Ovary (tissue), 9 donors: Measurements from ENCODE around the gene DEFB131A. TPM values are rescaled to one million over a fixed set of nuclear protein-coding genes. Genes with fewer than 3 reads are reported as not detected.
"Not testable (repeated sequence)": the region's sequence is repeated elsewhere in the genome, so short reads cannot be mapped to it uniquely, and the experiment has no call there.

Experiments used
- DNase-seq, 5 donors: peaks; one replicate each; pipeline ENCODE4 v3.0.0-alpha.2; 2019 to 2020
- H3K27ac ChIP-seq, 2 donors: fragments of 200-600 bp; one replicate each; pipeline versions ENCODE4 v1.5.1 to v1.8.0; 2019 to 2022
- H3K27me3 ChIP-seq: fragments of 200-600 bp; one replicate; pipeline ENCODE4 v1.8.0; 2022
- H3K36me3 ChIP-seq: fragments of 200-600 bp; sonication (generic); one replicate; pipeline ENCODE4 v1.5.1; 2019
- H3K4me1 ChIP-seq: one replicate; pipeline ENCODE4 v1.8.1; 2013; ENCODE audit warnings: mild to moderate bottlenecking, moderate library complexity; ENCODE audit not compliant: insufficient read depth
- H3K4me3 ChIP-seq: fragments of 200-600 bp; sonication (generic); one replicate; pipeline ENCODE4 v1.5.1; 2017
- H3K9me3 ChIP-seq, 2 donors: fragments of 200-600 bp in 1 of 2; sonication (generic) in 1 of 2; one replicate each; pipeline versions ENCODE4 v1.5.1 to v1.8.1; 2013 to 2019; ENCODE audit warnings: mild to moderate bottlenecking in 1 of 2, moderate library complexity in 1 of 2
- WGBS, 3 donors: extraction: QIAGEN DNeasy Blood & Tissue Kit in 1 of 3; methylation state at CpG; one replicate each; pipeline versions ENCODE4 v1.1.5 to v1.1.7; 2013 to 2017; 5-methylcytosine and 5-hydroxymethylcytosine counted together
- intact Hi-C, 4 donors: fragments of 100-400 bp; cut with DNase I; formaldehyde crosslinking; loops; one replicate each; pipeline versions ENCODE4 v1.11.0 to v1.15.1; 2022 to 2023
- polyA plus RNA-seq, 2 donors: library from polyadenylated mRNA; stranded (reverse); fragments of 200-250 nt in 1 of 2; fragments of 350-450 nt in 1 of 2; fragmentation: Illumina TruSeq in 1 of 2; extraction: RNeasy Lipid Tissue Mini Kit (QIAGEN cat#74804) in 1 of 2; gene quantifications; one replicate each; pipeline ENCODE4 v1.2.3, GENCODE V29; 2013 to 2014
- total RNA-seq, 7 donors: library from RNA; depleted of rRNA in 2 of 7; stranded (reverse); fragments of >200 nt in 2 of 7; fragmentation: NEBNext Ultra II Directional in 3 of 7; extraction: Animal tissue kit (Norgen Biotek cat#: 25700) in 3 of 7; gene quantifications; one replicate each; pipeline versions ENCODE4 v1.1.0 to v1.2.4, GENCODE V29; 2016 to 2023
- donor health status: DM: no; HTN: no; CAD: no; lungs with moderate emphysema.
- donor health status: DM: no; HTN: no; CAD: no.
- donor health status: Bipolar disorder and iron deficiency.
- donor health status: DM: yes; HTN: yes; CAD: no.
- donor health status: DM: no; HTN: no; CAD: no.
- donor health status: DM: yes; HTN: yes; CAD: no.

Gene DEFB131A
- total and polyA plus RNA-seq, 9 donors, result not detected

DNA sequence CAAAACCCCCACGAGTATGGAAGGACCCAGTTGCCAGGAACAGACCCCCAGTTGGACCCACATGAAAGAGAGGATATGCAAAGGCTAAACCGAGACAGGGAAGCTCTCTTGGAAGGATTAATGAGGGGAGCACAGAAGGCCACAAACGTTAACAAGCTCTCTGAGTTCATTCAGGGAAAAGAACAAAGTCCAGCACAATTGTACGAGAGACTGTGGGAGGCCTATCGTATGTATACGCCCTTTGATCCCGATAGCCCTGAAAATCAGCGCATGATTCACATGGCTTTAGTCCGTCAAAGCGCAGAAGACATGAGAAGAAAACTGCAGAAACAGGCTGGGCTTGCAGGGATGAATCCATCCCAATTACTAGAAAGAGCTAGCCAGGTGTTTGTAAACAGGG, 8.0 kb downstream of the DEFB131A start:
- H3K4me3 ChIP-seq, H3K4me1 ChIP-seq, H3K36me3 ChIP-seq, intact Hi-C loops, H3K27me3 ChIP-seq, H3K9me3 ChIP-seq, DNase-seq, H3K27ac ChIP-seq: not testable (repeated sequence)
- 59 to 68% (median 61%) methylated on average over 10 of the region's 10 CpGs for WGBS, 3 donors

DNA sequence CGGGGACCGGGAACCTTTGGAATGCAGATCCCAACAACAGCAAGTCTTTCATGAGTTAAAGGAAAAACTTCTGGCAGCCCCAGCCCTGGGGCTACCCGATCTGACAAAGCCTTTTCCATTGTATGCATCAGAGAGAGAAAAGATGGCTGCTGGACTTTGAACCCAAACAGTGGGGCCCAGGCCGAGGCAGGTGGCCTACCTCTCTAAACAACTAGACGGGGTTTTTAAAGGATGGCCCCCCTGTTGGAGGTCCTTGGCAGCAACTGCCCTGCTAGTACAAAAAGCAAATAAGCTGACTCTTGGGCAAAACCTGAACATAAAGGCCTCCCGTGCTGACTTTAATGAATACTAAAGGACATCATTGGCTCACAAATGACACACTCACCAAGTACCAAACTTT, 10.1 kb downstream of the DEFB131A start:
- H3K4me1 ChIP-seq, intact Hi-C loops, H3K27me3 ChIP-seq, DNase-seq, H3K4me3 ChIP-seq, H3K36me3 ChIP-seq, H3K27ac ChIP-seq, H3K9me3 ChIP-seq: not testable (repeated sequence)
- WGBS, 3 donors, result 75 to 87% (median 79%) methylated on average over 6 of the region's 6 CpGs

DNA sequence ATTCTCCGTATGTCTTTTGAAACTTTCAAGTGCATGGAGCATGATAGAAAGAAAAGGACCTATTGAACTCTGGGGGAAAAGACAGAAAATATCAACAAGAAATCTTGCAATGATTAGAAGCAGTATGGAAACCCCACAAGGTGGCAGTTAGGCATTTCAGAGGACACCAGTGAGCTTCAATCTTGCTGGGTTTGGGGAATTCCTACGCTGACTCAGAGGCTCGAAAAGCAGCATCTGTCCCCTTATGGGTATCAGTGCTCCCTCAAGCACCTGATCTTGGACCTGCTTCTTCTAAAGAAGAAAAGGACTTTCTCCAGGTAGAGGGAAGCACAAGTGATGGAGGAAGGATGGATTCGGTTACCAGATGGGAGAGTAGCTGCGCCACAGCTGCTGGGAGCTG, 10.8 kb downstream of the DEFB131A start:
- intact Hi-C loops, H3K27ac ChIP-seq, DNase-seq, H3K4me3 ChIP-seq, H3K4me1 ChIP-seq, H3K27me3 ChIP-seq, H3K9me3 ChIP-seq, H3K36me3 ChIP-seq: not testable (repeated sequence)
- WGBS, 3 donors, result 70 to 75% (median 72%) methylated on average over 5 of the region's 5 CpGs

DNA sequence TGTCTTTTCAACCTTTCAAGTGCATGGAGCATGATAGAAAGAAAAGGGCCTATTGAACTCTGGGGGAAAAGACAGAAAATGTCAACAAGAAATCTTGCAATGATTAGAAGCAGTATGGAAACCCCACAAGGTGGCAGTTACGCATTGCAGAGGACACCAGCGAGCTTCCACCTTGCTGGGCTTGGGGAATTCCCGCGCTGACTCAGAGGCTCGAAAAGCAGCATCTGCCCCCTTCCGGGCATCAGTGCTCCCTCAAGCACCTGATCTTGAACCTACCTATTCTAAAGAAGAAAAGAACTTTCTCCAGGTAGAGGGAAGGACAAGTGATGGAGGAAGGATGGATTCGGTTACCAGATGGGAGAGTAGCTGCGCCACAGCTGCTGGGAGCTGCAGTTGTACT, 35.3 kb downstream of the DEFB131A start:
- H3K27ac ChIP-seq, DNase-seq, H3K4me3 ChIP-seq, H3K9me3 ChIP-seq, H3K36me3 ChIP-seq, H3K27me3 ChIP-seq, H3K4me1 ChIP-seq, intact Hi-C loops: not testable (repeated sequence)
- 61 to 66% methylated on average over 8 of the region's 8 CpGs; no CpG with 5 or more reads in 1 of the 3 donors for WGBS, 3 donors

DNA sequence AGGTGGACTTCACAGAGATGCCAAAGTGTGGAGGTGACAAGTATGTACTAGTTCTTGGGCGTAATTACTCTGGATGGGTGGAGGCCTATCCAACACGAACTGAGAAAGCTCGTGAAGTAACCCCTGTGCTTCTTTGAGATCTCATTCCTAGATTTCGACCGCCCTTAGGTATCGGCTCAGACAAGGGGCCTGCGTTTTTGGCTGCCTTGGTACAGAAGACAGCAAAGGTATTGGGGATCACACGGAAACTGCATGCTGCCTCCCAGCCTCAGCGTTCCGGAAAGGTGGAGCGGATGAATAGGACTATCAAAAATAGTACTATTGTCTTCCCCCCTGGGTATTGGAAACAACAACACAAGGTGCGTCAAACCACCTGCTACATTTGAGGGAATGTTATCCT, 35.9 kb downstream of the DEFB131A start:
- H3K4me3 ChIP-seq, DNase-seq, H3K9me3 ChIP-seq, H3K27me3 ChIP-seq, H3K27ac ChIP-seq, intact Hi-C loops, H3K4me1 ChIP-seq, H3K36me3 ChIP-seq: not testable (repeated sequence)
- 85 to 89% (median 87%) methylated on average over 12 of the region's 12 CpGs for WGBS, 3 donors

DNA sequence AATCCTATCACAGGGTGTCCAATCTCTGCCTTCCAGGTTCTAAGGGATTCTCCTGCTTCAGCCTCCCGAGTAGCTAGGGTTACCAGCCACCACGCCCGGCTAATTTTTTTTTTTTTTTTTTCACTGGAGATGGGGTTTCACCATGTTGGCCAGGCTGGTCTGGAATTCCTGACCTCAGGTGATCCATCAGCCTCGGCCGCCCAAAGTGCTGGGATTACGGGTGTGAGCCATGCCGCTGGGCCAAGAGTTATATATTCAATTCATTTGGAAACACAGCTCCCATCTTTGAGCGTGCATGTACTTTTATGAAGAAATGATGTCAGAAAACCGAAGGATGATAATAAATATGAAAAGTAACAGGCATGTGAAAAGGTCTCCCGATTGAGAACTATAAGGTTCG, 38.7 kb downstream of the DEFB131A start:
- 88 to 92% (median 90%) methylated on average over 11 of the region's 11 CpGs for WGBS, 3 donors
- H3K9me3 ChIP-seq, H3K27me3 ChIP-seq, intact Hi-C loops, H3K36me3 ChIP-seq, H3K27ac ChIP-seq, H3K4me3 ChIP-seq, H3K4me1 ChIP-seq, DNase-seq: not testable (repeated sequence)

DNA sequence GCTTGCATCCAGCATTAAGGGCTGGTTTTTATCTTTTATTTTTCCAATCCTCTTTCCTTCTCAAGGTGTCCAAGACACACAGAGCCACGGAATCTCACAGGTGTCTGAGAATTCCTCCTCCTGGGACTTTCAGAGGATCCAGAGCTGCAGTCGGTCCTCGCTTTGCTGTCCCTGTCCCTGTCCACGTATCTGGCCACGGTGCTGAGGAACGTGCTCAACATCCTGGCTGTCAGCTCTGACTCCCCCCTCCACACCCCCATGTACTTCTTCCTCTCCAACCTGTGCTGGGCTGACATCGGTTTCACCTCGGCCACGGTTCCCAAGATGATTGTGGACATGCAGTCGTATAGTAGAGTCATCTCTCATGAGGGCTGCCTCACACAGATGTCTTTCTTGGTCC, 39.5 kb downstream of the DEFB131A start:
- DNase-seq, intact Hi-C loops, H3K9me3 ChIP-seq, H3K36me3 ChIP-seq, H3K27me3 ChIP-seq, H3K4me3 ChIP-seq, H3K27ac ChIP-seq, H3K4me1 ChIP-seq: not testable (repeated sequence)
- WGBS, 3 donors, result 80 to 89% (median 87%) methylated on average over 10 of the region's 10 CpGs

DNA sequence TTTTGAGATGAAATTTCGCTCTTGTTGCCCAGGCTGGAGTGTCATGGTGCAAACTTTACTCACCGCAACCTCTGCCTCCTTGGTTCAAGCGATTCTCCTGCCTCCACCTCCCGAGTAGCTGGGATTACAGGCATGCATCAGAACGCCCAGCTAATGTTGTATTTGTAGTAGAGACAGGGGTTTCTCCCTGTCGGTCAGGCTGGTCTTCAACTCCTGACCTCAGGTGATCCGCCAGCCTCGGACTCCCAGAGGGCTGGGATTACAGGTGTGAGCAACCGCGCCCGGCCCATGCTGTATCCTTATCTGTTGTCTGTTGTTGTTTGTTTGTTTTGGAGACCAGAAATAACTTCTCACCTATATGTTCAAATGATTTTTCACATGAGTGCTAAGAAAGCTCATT, 42.7 kb downstream of the DEFB131A start:
- H3K9me3 ChIP-seq, H3K4me3 ChIP-seq, H3K36me3 ChIP-seq, H3K27ac ChIP-seq, DNase-seq, H3K27me3 ChIP-seq, intact Hi-C loops, H3K4me1 ChIP-seq: not testable (repeated sequence)
- 76 to 85% (median 78%) methylated on average over 11 of the region's 11 CpGs for WGBS, 3 donors

DNA sequence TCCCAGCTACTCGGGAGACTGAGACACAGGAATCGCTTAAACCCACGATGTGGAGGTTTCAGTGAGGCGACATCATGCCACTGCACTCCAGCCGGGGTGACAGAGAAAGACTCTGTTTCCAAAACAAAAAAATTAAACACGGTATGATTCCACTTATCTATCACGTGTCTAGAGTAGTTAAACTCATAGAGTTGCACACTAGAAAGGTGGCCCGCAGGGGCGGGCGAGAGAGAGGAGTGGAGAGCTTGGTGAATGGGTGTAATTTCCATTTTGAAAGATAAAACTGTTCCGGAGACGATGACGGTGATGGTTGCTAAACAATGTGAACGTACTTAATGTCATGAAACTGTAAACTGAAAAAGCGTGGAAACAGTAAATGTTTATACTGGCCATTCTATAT, 44.6 kb downstream of the DEFB131A start:
- H3K36me3 ChIP-seq, H3K4me3 ChIP-seq, intact Hi-C loops, H3K27ac ChIP-seq, H3K4me1 ChIP-seq, DNase-seq, H3K27me3 ChIP-seq, H3K9me3 ChIP-seq: not testable (repeated sequence)
- 86 to 89% (median 87%) methylated on average over 15 of the region's 15 CpGs for WGBS, 3 donors

DNA sequence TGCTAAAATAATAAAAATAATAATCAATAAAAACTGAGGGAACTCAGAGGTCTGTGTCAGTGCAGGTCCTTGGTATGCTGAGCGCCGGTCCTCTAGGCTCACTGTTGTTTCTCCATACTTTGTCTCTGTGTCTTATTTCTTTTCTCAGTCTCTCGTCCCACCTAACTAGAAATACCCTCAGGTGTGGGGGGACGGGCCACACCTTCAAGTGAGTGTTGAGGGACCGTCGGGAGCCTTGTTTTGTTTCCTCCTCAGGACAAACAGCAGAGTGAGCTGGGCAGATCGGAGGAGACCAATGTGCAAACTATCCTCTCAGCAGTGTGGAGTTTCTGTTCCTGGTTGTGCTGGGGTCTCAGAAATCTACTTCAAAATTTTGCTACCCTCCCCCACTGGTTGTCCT, 46.3 kb downstream of the DEFB131A start:
- H3K4me3 ChIP-seq, DNase-seq, H3K36me3 ChIP-seq, intact Hi-C loops, H3K27me3 ChIP-seq, H3K4me1 ChIP-seq, H3K27ac ChIP-seq, H3K9me3 ChIP-seq: not testable (repeated sequence)
- 61 to 66% (median 61%) methylated on average over 7 of the region's 7 CpGs for WGBS, 3 donors

DNA sequence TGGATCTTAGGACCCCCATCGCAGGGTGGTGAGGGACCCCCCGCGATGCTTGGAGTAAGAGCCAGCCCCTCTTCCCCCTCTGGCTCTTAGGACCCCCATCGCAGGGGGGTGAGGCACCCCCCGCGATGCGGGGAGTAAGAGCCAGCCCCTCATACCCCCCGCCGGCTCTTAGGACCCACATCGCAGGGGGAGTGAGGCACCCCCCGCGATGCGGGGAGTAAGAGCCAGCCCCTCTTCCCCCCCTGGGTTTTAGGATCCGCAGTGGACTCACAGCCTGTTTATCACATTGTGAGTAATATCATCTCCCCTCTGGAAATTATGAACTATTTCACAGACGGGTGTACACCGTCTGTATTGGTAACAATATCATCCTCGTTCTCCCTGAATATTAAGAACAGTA, 46.8 kb downstream of the DEFB131A start:
- not testable (repeated sequence) for DNase-seq

DNA sequence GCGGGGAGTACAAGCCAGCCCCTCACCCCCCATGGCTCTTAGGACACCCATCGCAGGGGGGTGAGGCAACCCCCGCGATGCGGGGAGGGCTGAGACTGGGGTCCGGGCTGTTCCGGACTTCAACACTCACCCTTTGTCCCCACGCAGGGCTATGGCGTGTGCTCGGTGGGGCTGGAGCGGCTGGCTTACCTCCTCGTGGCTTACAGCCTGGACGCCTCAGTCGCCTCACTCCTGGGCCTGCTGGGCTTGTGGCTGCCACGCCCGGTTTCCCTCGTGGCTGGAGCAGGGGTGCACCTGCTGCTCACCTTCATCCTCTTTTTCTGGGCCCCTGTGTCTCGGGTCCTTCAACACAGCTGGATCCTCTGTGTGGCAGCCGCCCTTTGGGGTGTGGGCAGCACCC, 49.4 kb downstream of the DEFB131A start:
- 74 to 85% (median 80%) methylated on average over 7 to 19 of the region's 19 CpGs for WGBS, 3 donors
- H3K4me1 ChIP-seq, H3K4me3 ChIP-seq, intact Hi-C loops, H3K27ac ChIP-seq, DNase-seq, H3K36me3 ChIP-seq, H3K9me3 ChIP-seq, H3K27me3 ChIP-seq: not testable (repeated sequence)

More for the DNA sequence above, 46.8 kb downstream of the DEFB131A start:
- H3K27ac ChIP-seq, intact Hi-C loops, H3K4me1 ChIP-seq, H3K27me3 ChIP-seq, H3K36me3 ChIP-seq, H3K9me3 ChIP-seq, H3K4me3 ChIP-seq: not testable (repeated sequence)
- 73 to 80% (median 78%) methylated on average over 14 to 17 of the region's 17 CpGs for WGBS, 3 donors
